SK-N-SH treated with all-trans-retinoic acid at 6 μM for 48 hours (cell line): Measurements from ENCODE around the gene TMEM238.
"Not testable (repeated sequence)": the region's sequence is repeated elsewhere in the genome, so short reads cannot be mapped to it uniquely, and the experiment has no call there.

Experiments used
- ATAC-seq: fragments of 200-7000 bp; cut with Tn5 transposase; 3 replicates; pipeline ENCODE4 v1.9.1; 2020; ENCODE audit warnings: mild to moderate bottlenecking, moderate library complexity
- ARNTL ChIP-seq: fragments of 450-650 bp; formaldehyde crosslinking; IDR thresholded peaks from 2 replicates; pipeline ENCODE4 v1.5.0; 2020; ENCODE audit warnings: low read depth, mild to moderate bottlenecking, moderate library complexity, borderline replicate concordance
- BACH2 ChIP-seq: fragments of 250-450 bp; sonication (Bioruptor Pico); IDR thresholded peaks from 2 replicates; pipeline ENCODE4 v1.9.0; 2021; ENCODE audit warnings: mild to moderate bottlenecking, borderline replicate concordance
- CSDC2 ChIP-seq: fragments of 250-450 bp; sonication (Bioruptor Pico); IDR thresholded peaks from 2 replicates; pipeline ENCODE4 v1.5.0; 2020; ENCODE audit warnings: mild to moderate bottlenecking, moderate library complexity
- ESRRG ChIP-seq: fragments of 250-450 bp; sonication (Bioruptor Pico); IDR thresholded peaks from 2 replicates; pipeline ENCODE4 v1.6.1; 2021; ENCODE audit warnings: mild to moderate bottlenecking
- GLIS3 ChIP-seq: fragments of 250-450 bp; sonication (Bioruptor Pico); IDR thresholded peaks from 2 replicates; pipeline ENCODE4 v1.5.0; 2020; ENCODE audit warnings: mild to moderate bottlenecking, moderate library complexity
- ISL1 ChIP-seq: fragments of 250-450 bp; sonication (Bioruptor Pico); IDR thresholded peaks from 2 replicates; pipeline ENCODE4 v2.1.2; 2022; ENCODE audit warnings: mild to moderate bottlenecking, moderate library complexity
- OSR1 ChIP-seq: fragments of 250-450 bp; sonication (Bioruptor Pico); IDR thresholded peaks from 2 replicates; pipeline ENCODE4 v1.8.0; 2022; ENCODE audit warnings: moderate library complexity, mild to moderate bottlenecking, inconsistent platforms
- PPARA ChIP-seq: fragments of 250-450 bp; sonication (Bioruptor Pico); IDR thresholded peaks from 2 replicates; pipeline ENCODE4 v1.5.0; 2020; ENCODE audit warnings: mild to moderate bottlenecking, borderline replicate concordance
- RARB ChIP-seq: fragments of 250-450 bp; sonication (Bioruptor Pico); IDR thresholded peaks from 2 replicates; pipeline ENCODE4 v1.8.0; 2021; ENCODE audit warnings: mild to moderate bottlenecking, moderate library complexity
- SNAI2 ChIP-seq: fragments of 250-450 bp; sonication (Bioruptor Pico); IDR thresholded peaks from 2 replicates; pipeline ENCODE4 v1.5.0; 2020; ENCODE audit warnings: mild to moderate bottlenecking, moderate library complexity
- TCF4 ChIP-seq: fragments of 250-450 bp; sonication (Bioruptor Pico); IDR thresholded peaks from 2 replicates; pipeline ENCODE4 v1.8.0; 2021; ENCODE audit warnings: mild to moderate bottlenecking, moderate library complexity, borderline replicate concordance
- TOX ChIP-seq: fragments of 250-450 bp; sonication (Bioruptor Pico); IDR thresholded peaks from 2 replicates; pipeline ENCODE4 v1.8.0; 2021; ENCODE audit warnings: mild to moderate bottlenecking, moderate library complexity, borderline replicate concordance
- ZC3H10 ChIP-seq: fragments of 250-450 bp; sonication (Bioruptor Pico); IDR thresholded peaks from 2 replicates; pipeline ENCODE4 v1.5.1; 2021; ENCODE audit warnings: mild to moderate bottlenecking, moderate library complexity
- ZFP3 ChIP-seq: fragments of 250-450 bp; sonication (Bioruptor Pico); IDR thresholded peaks from 2 replicates; pipeline ENCODE4 v1.5.0; 2020; ENCODE audit warnings: mild to moderate bottlenecking, moderate library complexity
- ZFP30 ChIP-seq: fragments of 450-650 bp; formaldehyde crosslinking; IDR thresholded peaks from 2 replicates; pipeline ENCODE4 v1.5.0; 2022; ENCODE audit warnings: mild to moderate bottlenecking, moderate library complexity
- ZNF565 ChIP-seq: fragments of 450-650 bp; formaldehyde crosslinking; conservative IDR thresholded peaks from 2 replicates; pipeline ENCODE4 v1.5.0; 2020; ENCODE audit warnings: low read depth, mild to moderate bottlenecking, moderate library complexity
- ZNF70 ChIP-seq: fragments of 450-650 bp; formaldehyde crosslinking; IDR thresholded peaks from 2 replicates; pipeline ENCODE4 v1.5.0; 2020; ENCODE audit warnings: mild to moderate bottlenecking, moderate library complexity
- ZNF8 ChIP-seq: fragments of 450-650 bp; formaldehyde crosslinking; IDR thresholded peaks from 2 replicates; pipeline ENCODE4 v1.5.0; 2020; ENCODE audit warnings: mild to moderate bottlenecking, moderate library complexity
- TF ChIP-seq, protein P1 (sequence below): fragments of 250-450 bp; sonication (Bioruptor Pico); IDR thresholded peaks from 2 replicates; pipeline ENCODE4 v1.8.0; 2020; ENCODE audit warnings: mild to moderate bottlenecking, moderate library complexity, borderline replicate concordance
- TF ChIP-seq, protein P2 (sequence below): fragments of 250-450 bp; sonication (Bioruptor Pico); IDR thresholded peaks from 2 replicates; pipeline ENCODE4 v1.5.0; 2020; ENCODE audit warnings: mild to moderate bottlenecking, moderate library complexity
- TF ChIP-seq, protein P3 (sequence below): fragments of 250-450 bp; sonication (Bioruptor Pico); IDR thresholded peaks from 2 replicates; pipeline ENCODE4 v1.8.0; 2021; ENCODE audit warnings: low read depth, mild to moderate bottlenecking, moderate library complexity, borderline replicate concordance
- TF ChIP-seq, protein P4 (sequence below): fragments of 250-450 bp; sonication (Bioruptor Pico); IDR thresholded peaks from 2 replicates; pipeline ENCODE4 v1.5.1; 2021; ENCODE audit warnings: mild to moderate bottlenecking, moderate library complexity

TMEM238 gene

DNA sequence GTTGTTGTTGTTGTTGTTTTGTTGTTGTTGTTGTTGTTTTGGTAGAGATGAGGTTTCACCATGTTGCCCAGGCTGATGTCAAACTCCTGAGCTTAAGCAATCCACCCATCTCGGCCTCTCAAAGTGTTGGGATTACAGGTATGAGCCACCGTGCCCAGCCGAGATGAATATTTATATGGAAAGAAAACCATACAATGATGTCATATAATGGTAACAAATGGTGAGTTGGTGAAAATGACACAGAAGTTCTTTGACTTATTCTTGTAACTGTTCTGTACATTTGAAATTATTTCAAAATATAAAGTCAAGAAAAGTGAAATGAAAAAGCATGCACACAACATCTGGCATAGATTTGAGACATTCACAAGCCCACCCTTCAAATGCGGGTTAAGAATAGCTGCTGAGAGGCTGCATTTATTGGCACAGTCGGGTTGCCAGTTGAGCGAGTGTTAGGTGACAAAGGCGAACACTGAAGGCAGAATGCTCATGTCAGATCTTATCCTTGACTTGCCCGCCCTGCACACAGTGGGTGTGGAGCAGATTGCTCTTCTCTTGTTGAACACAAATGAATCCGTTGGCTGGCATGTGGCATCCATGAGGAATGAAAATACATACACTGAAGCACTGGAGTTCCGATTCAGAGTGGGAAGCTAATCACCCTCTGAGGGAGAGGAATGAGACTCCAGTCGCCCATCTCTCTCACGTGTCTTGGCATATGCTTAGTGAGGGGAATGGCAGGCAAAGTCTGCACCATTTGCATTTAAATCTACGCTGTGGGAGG lies 39.3 kb upstream of the TMEM238 start:
- ATAC-seq, result no peak
- TF ChIP-seq, protein P1, sequence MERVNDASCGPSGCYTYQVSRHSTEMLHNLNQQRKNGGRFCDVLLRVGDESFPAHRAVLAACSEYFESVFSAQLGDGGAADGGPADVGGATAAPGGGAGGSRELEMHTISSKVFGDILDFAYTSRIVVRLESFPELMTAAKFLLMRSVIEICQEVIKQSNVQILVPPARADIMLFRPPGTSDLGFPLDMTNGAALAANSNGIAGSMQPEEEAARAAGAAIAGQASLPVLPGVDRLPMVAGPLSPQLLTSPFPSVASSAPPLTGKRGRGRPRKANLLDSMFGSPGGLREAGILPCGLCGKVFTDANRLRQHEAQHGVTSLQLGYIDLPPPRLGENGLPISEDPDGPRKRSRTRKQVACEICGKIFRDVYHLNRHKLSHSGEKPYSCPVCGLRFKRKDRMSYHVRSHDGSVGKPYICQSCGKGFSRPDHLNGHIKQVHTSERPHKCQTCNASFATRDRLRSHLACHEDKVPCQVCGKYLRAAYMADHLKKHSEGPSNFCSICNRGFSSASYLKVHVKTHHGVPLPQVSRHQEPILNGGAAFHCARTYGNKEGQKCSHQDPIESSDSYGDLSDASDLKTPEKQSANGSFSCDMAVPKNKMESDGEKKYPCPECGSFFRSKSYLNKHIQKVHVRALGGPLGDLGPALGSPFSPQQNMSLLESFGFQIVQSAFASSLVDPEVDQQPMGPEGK, result no peak
- TF ChIP-seq PPARA (CRISPR knock-in tag) (no peak), ZNF70 (CRISPR knock-in tag) (no peak), TCF4 (CRISPR knock-in tag) (no peak), ZNF565 (no peak), ZFP3 (no peak), ZNF8 (CRISPR knock-in tag) (no peak), TOX (no peak), GLIS3 (no peak), ZC3H10 (CRISPR knock-in tag) (no peak), ZFP30 (CRISPR knock-in tag) (no peak), SNAI2 (CRISPR knock-in tag) (no peak), RARB (CRISPR knock-in tag) (no peak), ARNTL (CRISPR knock-in tag) (no peak), ESRRG (CRISPR knock-in tag) (no peak)
- TF ChIP-seq, protein P2, sequence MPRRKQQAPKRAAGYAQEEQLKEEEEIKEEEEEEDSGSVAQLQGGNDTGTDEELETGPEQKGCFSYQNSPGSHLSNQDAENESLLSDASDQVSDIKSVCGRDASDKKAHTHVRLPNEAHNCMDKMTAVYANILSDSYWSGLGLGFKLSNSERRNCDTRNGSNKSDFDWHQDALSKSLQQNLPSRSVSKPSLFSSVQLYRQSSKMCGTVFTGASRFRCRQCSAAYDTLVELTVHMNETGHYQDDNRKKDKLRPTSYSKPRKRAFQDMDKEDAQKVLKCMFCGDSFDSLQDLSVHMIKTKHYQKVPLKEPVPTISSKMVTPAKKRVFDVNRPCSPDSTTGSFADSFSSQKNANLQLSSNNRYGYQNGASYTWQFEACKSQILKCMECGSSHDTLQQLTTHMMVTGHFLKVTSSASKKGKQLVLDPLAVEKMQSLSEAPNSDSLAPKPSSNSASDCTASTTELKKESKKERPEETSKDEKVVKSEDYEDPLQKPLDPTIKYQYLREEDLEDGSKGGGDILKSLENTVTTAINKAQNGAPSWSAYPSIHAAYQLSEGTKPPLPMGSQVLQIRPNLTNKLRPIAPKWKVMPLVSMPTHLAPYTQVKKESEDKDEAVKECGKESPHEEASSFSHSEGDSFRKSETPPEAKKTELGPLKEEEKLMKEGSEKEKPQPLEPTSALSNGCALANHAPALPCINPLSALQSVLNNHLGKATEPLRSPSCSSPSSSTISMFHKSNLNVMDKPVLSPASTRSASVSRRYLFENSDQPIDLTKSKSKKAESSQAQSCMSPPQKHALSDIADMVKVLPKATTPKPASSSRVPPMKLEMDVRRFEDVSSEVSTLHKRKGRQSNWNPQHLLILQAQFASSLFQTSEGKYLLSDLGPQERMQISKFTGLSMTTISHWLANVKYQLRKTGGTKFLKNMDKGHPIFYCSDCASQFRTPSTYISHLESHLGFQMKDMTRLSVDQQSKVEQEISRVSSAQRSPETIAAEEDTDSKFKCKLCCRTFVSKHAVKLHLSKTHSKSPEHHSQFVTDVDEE, result no peak
- TF ChIP-seq, all 23 proteins: peak for 0

DNA sequence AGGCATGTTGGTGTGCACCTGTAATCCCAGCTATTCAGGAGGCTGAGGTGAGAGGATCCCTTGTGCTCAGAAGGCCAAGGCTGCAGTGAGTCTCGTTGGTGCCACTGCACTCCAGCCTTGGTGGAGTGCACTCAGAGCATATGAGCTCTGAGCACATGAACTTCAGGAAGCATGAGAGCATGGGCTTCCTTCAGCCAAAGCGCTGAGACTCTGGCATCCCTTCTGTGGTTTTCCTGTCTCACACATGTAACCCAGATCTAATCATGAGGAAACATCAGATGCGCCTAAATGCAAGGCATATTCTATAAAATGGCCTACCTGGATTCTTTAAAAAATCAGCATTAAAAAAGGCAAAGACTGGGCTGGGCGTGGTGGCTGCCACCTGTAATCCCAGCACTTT lies 37.2 kb upstream of the TMEM238 start:
- not testable (repeated sequence) for ATAC-seq

DNA sequence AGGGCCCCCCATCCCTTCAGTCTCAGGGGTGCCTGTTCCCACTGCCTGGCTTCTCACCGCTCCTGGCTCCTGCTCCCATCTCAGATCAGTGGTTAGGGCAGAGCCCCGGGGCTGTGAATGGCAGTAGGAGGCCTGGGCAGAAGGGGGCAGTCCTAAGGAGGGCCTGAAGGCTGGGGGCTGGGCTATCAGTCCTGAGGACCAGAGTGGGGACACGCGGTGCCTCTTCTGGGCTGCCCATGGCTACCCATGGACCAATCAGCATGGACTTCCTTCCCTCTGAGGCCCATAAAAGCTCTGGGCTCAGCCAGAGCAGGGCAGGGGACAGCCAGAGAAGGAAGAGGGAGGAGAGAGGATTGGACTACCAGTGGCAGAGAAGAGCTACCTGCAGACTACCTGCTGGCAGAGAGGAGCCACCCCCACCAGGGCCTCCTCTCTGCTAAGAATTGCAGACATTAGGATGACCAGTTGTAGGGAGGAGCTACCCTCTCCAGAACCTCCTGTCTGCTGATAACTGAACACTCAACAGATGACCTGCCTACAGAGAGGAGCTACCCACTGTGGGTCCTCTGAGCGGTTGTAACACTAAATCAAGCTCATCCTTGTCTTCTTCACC lies 35.6 kb upstream of the TMEM238 start:
- ATAC-seq, result no peak
- TF ChIP-seq PPARA (CRISPR knock-in tag) (no peak), ESRRG (CRISPR knock-in tag) (no peak), OSR1 (CRISPR knock-in tag) (no peak), ARNTL (CRISPR knock-in tag) (no peak), ISL1 (CRISPR knock-in tag) (no peak), CSDC2 (CRISPR knock-in tag) (no peak)
- TF ChIP-seq, protein P3, sequence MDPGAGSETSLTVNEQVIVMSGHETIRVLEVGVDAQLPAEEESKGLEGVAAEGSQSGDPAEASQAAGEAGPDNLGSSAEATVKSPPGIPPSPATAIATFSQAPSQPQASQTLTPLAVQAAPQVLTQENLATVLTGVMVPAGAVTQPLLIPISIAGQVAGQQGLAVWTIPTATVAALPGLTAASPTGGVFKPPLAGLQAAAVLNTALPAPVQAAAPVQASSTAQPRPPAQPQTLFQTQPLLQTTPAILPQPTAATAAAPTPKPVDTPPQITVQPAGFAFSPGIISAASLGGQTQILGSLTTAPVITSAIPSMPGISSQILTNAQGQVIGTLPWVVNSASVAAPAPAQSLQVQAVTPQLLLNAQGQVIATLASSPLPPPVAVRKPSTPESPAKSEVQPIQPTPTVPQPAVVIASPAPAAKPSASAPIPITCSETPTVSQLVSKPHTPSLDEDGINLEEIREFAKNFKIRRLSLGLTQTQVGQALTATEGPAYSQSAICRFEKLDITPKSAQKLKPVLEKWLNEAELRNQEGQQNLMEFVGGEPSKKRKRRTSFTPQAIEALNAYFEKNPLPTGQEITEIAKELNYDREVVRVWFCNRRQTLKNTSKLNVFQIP, result no peak

DNA sequence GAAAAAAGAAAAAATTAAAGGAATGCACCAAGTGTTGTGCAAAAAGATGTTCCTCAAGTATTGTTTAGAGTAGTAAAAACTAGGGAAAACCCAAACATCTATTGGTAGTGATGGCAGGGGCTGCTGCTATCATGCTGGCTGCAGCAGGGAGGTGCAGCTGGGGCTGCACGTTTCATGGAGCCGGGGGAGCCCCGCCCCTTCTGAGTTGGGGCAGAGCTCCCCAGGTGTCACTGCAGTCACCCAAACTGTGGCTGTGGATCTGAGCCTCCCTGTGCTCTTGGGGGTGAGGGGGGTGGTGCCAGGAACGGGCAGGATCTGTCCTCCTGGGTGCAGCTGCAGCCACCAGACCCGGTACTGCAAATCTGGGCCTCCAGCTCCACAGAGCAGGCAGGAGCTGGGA lies 35.0 kb upstream of the TMEM238 start:
- no peak for ATAC-seq
- TF ChIP-seq GLIS3 (no peak), ZNF8 (CRISPR knock-in tag) (no peak), ISL1 (CRISPR knock-in tag) (no peak), RARB (CRISPR knock-in tag) (no peak), ARNTL (CRISPR knock-in tag) (no peak), ZNF565 (no peak), TOX (no peak), PPARA (CRISPR knock-in tag) (no peak), TCF4 (CRISPR knock-in tag) (no peak), BACH2 (CRISPR knock-in tag) (no peak)
- TF ChIP-seq, protein P4, sequence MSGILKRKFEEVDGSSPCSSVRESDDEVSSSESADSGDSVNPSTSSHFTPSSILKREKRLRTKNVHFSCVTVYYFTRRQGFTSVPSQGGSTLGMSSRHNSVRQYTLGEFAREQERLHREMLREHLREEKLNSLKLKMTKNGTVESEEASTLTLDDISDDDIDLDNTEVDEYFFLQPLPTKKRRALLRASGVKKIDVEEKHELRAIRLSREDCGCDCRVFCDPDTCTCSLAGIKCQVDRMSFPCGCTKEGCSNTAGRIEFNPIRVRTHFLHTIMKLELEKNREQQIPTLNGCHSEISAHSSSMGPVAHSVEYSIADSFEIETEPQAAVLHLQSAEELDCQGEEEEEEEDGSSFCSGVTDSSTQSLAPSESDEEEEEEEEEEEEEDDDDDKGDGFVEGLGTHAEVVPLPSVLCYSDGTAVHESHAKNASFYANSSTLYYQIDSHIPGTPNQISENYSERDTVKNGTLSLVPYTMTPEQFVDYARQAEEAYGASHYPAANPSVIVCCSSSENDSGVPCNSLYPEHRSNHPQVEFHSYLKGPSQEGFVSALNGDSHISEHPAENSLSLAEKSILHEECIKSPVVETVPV (CRISPR knock-in tag), result no peak
- TF ChIP-seq, all 23 proteins: peak for 0
